ENCODE data around the gene TEKTIP1.

TEKTIP1 gene

DNA sequence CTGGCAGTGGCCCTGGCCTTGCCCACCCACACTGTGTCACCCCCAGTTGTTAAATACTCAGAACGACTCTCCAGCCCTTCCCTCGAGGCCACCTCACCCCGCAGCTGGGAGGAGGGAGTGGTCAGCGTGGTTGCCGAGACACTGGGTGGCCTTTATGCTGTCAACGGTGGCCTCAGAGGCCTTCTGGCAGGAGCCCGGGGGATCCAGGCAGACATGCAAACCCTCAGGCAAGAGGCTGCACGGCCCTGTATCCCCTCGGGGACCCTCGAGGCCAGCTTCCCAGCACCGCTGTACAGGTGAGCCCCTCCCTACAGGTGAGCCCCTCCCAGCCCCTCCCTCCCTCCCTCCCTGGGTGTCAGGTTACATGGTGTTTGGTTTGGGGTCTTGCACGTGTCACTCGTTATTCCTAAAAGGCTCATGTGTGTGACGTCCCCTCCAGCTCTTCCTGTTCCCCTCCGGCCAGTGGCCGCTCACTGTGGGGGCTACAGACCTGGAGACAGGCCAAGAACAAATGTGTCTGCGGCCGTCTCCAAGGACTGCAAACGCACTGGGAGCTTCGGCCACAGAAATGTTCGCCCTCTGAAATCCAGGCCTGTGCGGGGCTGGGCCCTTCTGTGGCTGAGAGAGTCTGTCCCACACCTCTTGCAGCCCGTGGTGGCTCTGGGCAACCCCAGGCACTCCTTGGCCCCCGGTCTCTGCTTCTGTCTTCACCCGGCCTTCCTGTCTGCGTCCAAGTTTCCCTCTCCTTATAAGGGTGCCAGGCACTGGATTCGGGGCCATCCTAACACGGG, at the start of gene TEKTIP1:
Gene TEKTIP1, plus strand, starts transcription at position 210 of the 791 bp plus-strand sequence. Its CDS starts 4 bp downstream, at position 214.
- peak; percentile 13 for DNase-seq

DNA sequence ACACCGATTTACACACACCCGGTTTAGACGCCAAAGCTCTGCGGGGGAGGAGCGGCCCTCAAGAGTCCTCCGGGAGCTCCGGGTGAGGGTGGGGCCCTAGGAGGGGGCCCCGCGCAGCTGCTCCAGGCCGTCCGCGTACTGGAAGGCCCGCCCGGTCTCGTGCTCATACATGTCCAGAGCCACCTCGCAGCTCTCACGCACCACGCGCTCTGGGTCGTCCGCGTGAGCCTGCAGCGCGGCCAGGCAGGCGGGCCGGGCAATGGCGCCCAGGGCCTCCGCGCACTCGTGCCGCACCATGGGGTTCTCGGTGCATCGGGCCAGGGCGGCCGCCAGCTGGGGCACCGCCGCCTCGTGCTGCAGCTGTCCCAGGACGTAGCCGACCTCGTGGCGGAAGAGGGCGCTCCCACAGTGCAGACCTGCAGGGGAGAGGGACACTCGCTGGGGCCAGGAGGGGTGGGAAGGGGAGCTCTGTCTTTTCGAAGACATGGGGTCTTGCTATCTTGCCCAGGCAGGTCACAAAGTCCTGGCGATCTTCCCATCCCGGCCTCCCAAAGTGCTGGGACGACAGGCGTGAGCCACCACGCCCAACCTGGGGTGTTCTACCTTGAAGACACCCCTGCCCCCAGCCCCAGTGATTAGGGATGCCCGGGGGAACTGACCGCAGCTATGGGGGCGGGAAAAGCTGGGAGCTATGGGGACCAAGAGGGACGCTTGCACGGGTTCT, 47.4 kb upstream of the TEKTIP1 start:
- no peak for DNase-seq

DNA sequence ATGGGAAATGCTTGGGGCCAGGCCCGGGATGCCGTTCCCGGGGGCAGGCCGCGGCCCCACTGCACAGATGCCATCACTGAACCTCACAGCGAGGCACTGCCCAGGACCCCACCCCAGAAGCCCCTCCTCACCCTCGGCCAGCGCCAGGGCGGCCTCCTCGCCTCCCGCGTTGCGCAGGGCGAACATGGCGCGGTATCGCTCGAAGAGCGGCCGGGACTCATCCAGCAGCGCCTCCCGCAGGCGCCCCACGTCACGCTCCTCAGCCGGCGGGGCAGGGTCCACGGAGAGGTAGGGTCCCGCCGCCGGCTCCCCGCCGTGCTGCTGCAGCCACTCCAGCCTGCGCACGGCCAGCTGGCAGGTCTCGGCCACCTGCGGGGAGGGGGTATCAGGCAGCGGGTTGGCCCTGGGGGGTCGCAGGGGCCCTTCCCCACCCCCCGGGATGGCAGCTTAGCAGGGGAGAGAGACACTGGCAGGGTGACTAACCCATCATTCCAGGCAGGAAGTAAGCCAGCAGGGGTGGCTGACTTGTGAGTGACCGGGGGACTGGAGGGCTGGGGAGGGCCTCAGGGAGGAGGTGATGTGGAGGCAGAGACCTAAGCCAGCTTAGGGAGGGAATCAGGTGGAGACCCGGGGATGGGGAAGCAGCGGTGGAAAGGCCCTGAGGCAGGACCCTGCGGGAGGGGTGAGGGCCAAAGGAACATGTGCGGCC, 46.7 kb upstream of the TEKTIP1 start:
- DNase-seq = no peak

DNA sequence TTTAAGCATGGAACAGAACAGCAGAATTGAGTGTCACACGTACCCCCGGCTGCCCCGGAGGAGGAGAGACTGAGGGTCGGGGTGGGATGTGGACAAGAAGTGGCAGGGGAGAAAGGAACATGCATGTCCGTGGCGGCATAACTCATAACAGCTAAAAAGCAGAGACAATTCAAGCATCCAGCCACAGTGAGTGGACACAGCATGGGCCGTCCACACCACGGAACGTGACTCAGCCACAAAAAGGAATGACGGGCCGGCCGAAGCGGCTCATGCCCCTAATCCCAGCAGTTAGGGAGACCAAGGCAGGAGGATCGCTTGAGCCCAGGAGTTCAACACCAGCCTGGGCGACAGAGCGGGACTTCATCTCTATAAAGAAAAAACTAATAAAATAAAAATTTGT, 46.1 kb upstream of the TEKTIP1 start:
- DNase-seq = no peak

DNA sequence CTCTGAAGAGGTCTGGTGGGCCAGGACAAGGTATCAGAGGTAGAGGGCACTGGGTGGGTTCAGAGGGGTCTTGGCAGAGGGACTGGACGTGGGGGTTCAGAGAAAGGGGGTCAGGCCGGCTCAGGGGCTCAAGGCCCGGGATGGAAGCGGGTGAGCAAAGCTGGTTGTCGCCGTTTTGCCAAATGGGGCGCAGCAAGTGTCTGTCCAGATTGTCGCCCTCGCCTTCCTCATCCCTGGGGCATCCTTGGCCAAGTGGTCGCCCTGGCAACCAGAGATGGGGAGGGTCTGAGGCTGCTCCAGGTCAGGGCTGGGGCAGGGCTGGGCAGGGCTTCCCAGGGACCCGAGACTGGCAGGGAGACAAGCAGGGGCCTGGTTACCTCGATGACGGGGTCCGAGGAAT, 45.3 kb upstream of the TEKTIP1 start:
- no peak for DNase-seq

DNA sequence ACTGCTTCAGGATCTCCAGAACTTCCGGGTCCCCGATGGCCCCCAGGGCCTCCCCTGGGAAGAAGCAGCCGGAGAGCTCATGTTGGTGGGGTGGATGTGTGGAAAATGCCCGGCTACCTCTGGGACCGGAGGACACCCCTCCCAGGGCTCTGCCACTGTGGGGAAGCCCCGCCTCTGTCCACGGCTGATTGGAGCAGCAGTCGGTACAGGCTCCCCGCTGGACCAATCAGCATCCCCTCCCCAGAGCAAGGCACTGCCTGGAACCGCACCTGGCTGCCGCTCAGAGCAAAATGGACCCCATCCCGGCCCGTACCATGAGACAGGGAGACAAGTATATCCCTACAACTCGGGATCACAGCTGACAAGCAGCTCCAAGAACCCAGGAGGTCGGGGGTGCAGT, 44.9 kb upstream of the TEKTIP1 start:
- DNase-seq = peak; percentile 17

DNA sequence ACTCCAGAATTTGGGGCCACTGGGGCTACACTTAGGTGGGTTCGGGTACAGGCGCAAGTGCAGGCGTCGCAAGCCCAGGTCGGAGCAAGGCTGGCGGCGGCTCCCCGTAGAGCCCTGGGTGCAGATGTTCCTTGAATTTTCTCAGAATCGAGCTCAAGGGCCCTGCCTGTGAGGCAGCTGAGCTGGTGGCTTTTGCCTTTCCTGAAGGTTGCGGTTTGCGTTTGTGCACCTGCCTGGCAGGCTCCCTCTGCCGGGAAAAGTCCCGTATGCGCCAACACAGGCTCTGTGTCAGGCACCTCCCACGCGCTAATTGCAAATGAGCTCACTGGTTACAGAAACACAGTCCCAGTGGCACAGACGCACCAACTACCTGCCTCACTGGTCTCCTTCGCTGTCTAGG, 44.4 kb upstream of the TEKTIP1 start:
- no peak for DNase-seq

DNA sequence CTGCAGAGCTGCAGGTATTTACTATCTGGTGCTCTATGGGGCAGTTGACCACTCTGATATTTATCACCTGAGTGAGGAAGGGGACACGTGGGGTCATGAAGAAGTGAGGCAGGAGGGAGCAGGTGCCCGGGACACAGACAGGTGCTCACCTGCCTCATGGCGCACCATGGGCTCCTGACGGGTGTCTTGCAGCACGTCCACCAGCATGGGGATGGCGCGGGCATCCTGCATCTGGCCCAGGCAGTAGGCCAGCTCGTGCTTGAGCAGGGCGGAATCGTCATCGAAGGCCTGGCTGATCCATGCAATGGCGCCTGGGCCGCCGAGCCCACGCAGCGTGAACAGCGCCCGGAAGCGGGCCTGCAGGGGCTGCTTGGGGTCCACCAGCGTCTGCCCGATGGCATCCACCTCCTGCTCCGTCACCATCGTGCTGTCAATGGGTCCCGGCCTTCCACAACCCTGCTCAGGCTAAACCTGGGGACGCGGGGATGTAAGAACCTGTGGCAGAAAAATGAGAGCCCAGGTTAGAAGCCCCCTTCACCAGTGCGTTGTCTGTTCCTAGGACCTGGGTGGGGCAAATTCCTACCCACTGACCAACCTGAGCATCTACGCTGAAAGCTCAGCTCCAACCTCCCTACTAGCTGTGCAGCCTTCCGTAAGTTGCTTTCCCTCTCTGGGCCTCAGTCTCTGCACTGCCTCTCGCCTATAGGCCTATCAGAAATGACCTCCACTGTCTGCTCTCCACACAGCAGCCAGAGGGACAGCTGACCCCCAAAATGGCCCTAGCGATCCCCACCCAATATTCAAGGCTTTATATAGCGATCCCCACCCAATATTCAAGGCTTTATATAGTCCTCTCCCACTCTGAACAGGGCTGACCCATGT, 42.3 kb upstream of the TEKTIP1 start:
- no peak for DNase-seq

DNA sequence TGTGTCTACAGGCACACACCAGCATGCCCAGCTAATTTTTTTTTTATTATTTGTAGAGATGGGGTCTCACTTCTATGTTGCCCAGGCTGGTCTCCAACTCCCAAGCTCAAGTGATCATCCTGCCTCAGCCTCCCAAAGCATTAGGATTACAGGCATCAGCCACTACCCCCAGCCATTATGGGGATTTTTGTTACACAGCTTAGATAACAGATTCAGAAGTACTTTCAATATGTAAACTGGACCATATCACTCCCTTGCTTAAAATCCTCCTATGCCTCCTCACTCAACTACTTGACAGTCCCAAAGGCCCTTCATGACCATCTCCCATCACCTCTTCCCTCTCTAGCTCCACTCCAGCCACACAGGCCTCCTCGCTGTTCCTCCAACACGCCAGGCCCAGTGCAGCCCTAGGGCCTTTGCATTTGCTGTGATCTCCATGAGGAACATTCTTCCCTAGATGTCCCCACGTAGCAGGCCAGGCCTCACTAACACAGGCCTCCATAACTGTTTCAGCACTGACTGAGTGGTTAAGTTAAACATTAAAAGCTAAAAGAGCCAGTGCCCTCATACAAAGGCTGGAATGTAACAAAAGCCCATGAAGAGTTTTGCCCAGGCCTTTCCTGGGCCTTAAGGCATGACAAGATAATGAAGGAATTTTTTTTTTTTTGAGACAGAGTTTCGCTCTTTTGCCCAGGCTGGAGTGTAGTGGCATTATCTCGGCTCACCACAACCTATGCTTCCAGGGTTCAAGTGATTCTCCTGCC, 41.0 kb upstream of the TEKTIP1 start:
- no peak for DNase-seq

DNA sequence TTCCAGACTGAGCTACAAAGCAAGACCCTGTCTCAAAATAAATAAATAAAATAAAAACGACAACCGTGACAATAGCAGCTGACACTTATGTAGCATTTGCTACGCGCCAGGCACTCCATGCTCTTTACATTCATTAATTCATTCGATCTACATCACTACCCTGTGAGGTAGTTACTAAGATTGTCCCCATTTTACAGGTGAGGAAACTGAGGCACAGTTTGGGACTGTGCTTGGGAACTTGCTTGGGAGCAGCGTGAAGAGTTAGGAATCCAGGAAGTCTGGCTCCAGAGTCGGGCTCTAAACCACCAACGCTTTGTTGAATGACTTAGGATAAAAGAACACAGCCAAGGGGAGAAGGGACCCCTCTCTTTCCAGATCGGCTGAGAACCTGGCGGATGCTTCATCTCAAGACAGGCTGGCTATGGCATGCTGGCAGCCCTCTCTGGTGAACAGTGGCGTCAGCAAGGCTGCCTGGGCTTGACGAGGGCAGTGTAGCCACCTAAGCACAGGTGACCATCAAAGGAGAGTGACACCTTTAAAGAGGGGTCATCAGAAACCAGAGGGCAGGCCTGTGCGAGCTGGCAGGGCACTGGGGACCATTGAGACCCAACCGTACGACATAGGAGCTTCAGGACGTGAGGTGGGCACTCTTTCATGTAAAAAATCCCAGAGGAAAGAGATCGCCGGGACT, 39.1 kb upstream of the TEKTIP1 start:
- no peak for DNase-seq

DNA sequence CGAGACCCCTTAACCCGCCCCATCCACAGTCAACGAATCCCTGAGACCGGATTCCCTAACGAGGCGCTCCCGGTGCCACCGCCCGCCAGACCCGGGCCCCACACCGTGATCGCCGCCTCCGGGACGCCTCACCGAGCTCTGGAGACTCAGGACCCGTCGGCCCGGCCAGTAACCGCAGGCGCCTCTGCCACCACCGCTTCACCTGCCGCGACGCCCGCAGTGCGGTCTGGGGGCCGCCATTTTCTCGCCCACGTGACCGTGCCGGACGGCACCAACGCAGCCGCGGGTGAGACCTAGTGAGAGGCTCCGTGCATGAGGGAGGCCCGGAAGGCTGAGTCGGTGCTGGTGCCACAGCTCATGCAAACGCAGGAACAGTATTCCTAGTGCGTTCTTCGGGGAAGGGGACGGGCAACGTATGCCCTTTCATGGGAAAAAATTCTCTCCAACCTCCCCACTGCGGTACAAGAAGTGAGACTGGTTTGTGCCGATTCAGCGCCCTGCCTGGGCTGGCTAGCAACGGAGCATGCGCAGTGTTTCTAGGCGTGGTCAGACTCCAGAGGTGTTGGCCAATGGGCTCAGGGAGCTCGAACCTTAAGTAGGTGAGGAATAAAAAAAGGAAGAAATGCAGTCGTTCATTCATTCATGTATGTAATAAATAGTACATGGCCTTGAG, 38.4 kb upstream of the TEKTIP1 start, which contains the start of gene DOHH:
Gene DOHH, minus strand, starts transcription at position 246 of the 673 bp plus-strand sequence. CDS start 3,860 bp downstream, outside the sequence.
- peak; percentile 96 for DNase-seq

DNA sequence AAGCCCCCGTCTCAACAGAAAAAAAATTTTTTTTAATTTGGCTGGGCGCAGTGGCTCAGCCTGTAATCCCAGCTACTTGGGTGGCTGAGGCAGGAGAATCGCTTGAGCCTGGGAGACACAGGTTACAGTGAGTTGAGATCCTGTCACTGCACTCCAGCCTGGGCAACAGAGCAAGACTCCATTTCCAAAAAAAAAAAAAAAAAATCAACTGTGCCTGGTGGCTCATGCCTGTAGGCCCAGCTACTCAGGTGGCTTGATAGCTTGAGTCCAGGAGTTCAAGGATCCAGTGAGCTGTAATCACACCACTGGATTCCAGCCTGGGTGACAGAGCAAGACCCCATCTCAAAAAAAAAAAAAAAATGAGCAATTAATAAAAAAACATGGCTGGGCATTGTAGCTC, 37.2 kb upstream of the TEKTIP1 start:
- no peak for DNase-seq

DNA sequence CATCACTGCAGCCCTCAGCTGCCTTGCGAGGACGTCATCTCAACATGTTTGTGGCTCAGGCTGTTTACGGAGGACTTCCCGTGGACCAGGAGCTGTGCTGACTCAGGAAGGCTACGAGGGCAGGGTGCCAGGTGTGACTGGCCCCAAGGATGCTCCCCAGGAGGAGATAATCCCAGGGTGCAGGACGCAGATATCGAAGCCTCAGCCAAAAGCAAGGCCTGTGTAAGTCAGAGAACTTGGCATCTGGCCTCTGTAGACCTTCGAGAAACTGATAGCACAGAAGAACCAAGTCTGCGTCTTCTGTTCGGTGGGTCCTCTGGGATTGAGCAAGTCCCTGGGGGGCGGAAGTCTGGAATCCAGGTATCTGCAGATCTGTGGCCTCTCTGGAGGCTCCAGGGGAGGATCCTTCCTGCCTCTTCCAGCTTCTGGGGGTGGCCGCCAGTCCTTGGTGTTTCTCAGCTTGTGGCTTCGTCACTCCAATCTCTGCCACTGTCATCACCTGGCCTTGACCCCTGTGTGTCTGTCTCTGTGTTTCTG, 35.9 kb upstream of the TEKTIP1 start:
- no peak for DNase-seq

DNA sequence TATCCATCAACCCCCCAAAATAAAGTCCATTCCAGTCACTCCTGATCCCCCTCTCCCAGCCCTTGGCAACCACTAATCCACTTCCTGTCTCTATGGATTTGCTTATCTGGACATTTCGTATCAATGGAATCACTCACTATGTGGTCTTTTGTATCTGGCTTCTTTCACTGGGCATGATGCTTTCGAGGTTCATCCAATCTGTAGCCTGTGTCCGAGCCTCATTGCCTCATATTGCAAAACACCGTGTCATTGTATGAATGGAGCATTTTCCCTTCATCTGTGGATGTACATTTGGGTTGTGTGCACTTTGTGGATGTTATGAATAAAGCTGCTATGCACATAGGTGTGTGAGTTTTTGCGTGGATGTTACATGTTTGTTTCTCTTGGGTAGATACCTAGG, 34.2 kb upstream of the TEKTIP1 start:
- peak; percentile 15 for DNase-seq

DNA sequence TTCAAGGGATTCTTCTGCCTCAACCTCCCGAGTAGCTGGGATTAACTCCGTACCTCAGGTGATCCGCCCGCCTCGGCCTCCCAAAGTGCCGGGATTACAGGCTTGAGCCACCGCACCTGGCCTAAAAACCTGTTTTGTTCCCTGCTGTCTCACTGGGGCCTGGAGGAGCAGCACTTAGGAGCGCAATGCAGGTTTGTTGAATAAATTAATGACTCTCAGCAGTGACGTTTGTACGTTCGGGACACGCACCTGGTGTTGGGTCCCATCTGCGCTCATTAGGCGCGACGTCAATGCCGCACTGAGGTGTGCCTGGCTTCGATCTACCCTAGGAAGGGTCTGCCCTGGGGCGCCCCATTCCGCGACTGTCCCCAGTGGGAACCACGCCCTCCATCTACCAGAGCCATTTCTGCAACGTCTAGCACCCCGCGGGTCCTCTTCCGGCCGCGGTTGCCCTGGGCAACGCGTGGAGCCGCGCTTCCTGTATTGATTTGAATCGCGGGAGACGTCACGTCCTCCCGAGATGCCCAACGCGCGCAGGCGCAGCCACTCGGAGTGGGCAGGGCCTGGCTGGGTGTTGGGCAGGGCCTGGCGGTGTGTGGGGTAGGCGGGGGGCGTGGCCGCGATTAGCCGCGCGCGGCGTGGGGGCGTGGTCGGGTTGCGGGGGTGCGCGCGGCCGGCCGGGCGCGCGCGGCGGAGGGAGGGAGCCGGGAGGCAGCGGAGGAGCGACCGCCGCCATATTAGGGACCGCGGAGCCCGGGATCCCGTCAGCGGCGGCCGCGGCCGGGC, 33.2 kb upstream of the TEKTIP1 start, which contains the start of gene FZR1:
Gene FZR1, plus strand, starts transcription at position 714 of the 786 bp plus-strand sequence. CDS start 16,679 bp downstream, outside the sequence.
- peak; percentile 98 for DNase-seq

DNA sequence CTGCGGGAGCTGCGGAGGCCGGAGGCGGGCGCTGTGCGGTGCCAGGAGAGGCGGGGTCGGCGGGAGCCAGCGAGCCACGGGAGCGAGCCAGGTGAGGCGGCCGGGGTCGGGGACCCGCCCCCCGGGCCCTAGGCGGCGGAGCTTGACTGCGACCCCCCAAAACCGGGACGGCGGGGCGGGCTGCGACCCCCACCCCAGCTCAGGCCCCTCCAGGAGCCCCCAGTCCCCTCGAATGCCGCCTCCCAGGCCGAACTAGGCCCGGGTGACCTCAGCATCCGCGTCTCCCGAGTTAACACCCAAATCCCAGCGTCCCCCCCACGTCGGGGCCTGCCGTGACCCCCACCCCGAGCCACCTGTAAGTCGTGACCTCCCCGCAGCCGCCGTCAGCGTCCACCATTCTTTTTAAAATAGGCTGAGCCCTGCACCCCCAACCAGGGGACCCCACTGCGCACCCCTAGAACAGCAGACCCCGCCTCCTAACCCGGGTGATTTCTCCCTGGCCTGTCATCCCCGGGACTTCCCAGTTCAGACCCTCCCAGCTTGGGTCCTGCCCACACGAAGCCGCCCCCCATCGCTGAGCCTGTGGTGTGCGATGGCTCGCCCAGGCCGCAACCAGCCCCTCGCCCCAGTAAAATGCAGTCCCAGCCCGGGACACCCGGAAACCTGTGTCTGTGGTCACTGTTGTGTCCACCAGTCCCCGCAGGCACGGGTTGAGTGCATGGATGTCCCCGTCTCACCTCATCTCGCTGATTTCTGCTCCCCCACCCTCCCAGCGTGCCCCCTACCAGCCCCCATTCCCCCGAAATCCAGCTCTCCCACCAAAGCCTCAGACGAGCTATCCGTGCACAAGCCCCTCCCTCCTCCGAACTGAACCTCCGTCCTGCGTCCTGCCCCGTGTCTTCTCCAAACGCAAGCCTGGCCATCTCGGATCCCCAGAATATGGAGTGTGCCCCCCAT, 32.3 kb upstream of the TEKTIP1 start:
- no peak for DNase-seq

DNA sequence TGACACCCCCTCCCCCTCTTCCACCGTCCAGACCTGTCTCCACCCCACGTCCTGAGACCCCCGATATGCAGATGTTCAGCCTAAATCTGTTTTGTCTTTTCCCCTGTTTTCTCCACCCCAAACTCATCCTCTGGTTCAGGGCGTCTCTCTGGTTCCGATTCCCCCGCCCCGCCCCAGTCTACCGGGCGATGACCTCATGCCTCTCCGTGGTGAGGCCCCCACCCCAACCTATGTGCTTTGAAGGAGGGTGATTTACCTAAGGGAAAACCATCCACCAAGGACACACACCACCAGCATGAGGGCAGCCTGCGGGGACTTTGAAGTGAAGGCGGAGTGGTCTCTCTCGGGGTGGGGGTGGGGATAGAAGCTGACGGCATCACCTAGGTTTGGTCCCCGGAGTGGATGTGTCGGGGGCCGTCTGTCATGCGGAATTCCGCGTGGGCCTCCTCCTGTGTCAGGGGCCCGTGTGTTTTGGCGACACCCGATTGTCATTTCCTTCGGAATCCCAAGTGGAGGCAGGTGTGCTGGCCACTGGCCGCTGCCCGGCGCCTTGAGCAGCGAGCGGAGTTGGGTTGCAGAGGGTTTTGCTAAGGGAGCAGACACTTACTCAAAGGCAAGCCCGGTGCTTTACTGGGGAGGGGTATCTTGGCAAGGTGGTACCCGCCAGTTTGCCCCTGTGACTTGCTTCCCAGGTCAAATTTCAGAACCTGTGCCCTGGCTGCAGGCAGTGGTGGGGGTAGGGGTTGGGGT, 31.4 kb upstream of the TEKTIP1 start:
- DNase-seq = no peak

Data from NCI-H82 (cell line).